HK-2 (cell line): ENCODE measurements around the gene TNFAIP1.

ENCODE experiments used
- DNase-seq: peaks from one replicate; pipeline ENCODE4 v3.0.0-alpha.2; 2018; ENCODE audit not compliant: unreplicated experiment

The TNFAIP1 gene

DNA sequence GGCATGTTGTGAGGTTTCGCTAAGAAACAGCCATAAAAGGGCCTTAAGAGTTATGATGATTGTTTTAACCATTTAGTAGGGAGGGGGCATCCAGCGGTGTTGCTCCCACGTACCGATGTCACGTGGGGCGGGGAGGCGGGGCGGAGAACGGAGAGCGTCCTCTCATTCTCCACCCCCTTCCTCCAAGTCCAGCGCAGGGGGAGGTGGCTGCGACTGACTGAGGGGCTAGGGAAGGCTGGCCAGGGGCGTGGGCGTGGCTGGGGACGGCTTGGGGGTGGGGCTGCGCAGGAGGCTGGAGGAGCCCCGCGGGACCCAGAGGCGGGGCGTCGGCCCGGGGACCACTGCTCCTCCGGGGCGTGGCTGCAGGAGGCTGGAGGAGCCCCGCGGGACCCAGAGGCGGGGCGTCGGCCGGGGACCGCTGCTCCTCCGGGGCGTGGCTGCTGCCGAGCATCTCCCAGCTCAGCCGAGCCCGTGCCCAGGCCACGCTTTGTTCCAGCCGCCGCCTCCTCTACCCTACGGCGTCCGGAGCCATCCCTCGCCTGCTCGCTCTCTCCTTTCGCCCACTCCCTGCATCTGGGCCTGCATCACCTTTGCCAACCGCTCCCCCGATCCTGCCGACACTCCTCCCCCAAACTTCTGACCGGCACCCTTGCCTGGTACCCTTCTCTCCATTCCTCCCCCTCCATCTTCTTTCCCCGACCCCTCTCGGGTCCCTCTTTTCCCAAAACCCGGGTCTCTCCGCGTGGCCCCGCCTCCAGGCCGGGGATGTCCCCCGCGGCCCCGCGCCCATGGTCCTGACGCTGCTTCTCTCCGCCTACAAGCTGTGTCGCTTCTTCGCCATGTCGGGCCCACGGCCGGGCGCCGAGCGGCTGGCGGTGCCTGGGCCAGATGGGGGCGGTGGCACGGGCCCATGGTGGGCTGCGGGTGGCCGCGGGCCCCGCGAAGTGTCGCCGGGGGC is 36.0 kb downstream of the TNFAIP1 start, which contains the start of gene SARM1:
TSS of gene SARM1 (plus strand) at position 450 of the 958 bp plus-strand sequence. CDS start at position 789, 339 bp downstream.
- no peak for DNase-seq

DNA sequence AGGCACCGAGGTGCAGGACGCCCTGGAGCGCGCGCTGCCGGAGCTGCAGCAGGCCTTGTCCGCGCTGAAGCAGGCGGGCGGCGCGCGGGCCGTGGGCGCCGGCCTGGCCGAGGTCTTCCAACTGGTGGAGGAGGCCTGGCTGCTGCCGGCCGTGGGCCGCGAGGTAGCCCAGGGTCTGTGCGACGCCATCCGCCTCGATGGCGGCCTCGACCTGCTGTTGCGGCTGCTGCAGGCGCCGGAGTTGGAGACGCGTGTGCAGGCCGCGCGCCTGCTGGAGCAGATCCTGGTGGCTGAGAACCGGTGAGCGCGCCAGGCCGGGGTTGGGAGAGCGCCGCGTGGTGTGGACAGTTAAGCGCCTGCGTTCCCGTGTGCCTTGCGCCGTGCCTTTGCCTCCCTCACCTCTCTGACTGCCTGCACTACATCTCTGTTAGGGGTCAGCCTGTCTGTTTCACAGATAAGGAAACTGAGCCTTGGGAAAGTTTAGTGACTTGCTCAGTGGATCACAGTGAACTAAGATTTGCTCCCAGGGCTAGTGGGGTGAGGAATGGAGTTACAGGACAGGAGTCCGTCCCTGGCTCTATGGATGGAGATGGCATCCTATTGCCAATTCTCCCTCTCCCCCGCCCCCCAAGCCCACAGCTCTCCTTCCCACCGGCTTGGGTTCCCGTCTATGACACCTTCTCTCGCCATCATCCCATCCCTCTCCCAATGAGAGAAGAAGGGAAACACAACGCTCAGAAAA is 36.8 kb downstream of the TNFAIP1 start:
- no peak for DNase-seq

DNA sequence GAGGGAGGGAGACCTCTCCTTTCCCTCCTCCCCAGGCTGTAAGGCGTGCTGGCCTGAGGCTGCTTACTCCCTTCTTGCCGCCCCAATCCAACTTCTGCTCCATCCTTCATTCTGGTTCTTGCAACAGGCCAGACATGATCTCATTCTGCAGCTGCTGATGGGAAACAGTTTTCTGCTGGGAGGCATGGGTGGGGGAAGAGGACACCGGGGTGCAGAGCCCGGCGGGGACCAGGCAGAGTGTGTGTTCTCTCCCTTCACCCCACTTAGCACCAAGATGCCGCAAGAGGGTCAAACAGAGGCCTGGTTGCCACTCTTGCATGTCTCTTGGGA is 37.3 kb downstream of the TNFAIP1 start:
- no peak for DNase-seq

GRCh38 chr17:28379814-28380801 is 44.5 kb downstream of the TNFAIP1 start:
- no peak for DNase-seq

DNA sequence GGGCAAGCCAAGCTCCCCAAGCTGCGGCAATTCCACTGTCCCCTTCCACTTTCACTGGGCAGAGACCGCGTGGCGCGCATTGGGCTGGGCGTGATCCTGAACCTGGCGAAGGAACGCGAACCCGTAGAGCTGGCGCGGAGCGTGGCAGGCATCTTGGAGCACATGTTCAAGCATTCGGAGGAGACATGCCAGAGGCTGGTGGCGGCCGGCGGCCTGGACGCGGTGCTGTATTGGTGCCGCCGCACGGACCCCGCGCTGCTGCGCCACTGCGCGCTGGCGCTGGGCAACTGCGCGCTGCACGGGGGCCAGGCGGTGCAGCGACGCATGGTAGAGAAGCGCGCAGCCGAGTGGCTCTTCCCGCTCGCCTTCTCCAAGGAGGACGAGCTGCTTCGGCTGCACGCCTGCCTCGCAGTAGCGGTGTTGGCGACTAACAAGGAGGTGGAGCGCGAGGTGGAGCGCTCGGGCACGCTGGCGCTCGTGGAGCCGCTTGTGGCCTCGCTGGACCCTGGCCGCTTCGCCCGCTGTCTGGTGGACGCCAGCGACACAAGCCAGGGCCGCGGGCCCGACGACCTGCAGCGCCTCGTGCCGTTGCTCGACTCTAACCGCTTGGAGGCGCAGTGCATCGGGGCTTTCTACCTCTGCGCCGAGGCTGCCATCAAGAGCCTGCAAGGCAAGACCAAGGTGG is 45.7 kb downstream of the TNFAIP1 start:
- no peak for DNase-seq

- DNase-seq = no peak
Measured at GRCh38 chr17:28384281-28385036, 48.9 kb downstream of the TNFAIP1 start.

- DNase-seq = no peak
Measured at GRCh38 chr17:28385037-28385400, 49.5 kb downstream of the TNFAIP1 start.

DNA sequence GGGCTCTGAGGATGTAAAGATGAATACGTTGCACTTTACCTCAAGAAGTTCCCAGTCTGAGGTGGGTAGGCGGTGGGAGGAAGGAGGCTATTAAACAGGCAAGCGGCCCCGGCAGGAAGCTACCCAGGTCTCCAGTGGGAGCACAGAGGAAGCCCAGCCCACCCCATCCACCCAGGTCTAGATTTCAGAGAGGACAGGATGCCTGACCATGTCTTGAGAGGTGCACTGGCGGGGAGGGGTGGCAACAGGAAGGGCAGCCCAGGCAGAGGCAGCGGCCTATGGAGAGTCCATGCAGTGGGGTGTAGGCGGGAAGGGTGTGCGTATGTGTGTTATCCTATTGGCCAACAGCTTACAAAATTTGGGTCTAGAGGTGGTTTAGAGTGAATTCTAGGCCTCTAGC is 49.8 kb downstream of the TNFAIP1 start:
- DNase-seq = no peak

DNA sequence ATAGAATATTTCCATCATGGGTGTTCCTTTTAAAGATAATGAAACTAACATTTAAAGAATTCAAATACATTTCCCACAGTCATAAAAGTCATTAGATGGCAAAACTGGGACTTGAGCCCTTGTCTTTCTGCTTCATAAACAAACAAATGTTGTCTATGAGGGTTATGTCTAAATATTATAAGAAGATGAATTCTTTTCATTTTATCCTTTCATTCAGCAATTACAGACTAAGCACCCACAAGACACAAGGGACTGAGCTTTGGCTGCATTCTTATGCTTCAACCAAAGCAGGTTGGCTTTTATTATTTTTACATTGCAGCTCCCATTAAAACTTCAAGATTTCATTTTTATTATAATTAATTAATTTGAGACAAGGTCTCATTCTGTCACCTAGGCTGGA is 50.8 kb downstream of the TNFAIP1 start:
- DNase-seq = no peak

DNA sequence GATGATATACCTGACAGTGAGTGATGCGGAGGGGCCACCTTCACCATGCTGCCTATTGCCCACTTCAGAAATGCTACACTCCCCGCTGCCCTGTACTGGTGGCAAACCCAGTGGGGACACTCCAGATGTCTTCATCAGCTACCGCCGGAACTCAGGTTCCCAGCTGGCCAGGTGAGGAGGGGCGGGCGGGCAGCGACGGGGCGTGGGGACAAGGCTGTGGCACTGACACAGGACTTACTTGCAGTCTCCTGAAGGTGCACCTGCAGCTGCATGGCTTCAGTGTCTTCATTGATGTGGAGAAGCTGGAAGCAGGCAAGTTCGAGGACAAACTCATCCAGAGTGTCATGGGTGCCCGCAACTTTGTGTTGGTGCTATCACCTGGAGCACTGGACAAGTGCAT is 52.5 kb downstream of the TNFAIP1 start:
- DNase-seq = no peak

GRCh38 chr17:28390141-28390540 is 54.6 kb downstream of the TNFAIP1 start:
- DNase-seq = no peak

DNA sequence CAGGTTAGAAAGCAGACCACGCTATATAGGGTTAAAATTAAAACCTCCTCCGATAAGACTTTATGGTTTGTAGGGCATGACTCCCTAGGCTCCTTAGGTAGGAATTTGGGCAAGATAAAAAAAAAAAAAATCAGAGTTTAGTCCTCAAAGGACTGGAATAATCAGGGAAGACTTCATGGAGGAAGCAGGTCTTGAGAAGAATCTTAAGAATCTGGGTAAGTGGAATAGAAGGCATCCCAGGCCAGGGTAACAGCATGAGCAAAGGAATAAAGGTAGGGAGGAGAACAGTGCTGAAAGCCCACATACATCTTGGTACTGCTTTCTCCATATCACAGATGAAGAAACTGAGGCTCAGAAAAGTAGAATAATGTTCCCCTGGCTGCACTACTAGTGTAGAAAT is 55.0 kb downstream of the TNFAIP1 start:
- DNase-seq = no peak

- no peak for DNase-seq
Measured at GRCh38 chr17:28390984-28391383, 55.4 kb downstream of the TNFAIP1 start.

GRCh38 chr17:28391401-28391800 is 55.8 kb downstream of the TNFAIP1 start:
- DNase-seq = no peak

GRCh38 chr17:28392491-28392890 is 56.9 kb downstream of the TNFAIP1 start:
- no peak for DNase-seq

DNA sequence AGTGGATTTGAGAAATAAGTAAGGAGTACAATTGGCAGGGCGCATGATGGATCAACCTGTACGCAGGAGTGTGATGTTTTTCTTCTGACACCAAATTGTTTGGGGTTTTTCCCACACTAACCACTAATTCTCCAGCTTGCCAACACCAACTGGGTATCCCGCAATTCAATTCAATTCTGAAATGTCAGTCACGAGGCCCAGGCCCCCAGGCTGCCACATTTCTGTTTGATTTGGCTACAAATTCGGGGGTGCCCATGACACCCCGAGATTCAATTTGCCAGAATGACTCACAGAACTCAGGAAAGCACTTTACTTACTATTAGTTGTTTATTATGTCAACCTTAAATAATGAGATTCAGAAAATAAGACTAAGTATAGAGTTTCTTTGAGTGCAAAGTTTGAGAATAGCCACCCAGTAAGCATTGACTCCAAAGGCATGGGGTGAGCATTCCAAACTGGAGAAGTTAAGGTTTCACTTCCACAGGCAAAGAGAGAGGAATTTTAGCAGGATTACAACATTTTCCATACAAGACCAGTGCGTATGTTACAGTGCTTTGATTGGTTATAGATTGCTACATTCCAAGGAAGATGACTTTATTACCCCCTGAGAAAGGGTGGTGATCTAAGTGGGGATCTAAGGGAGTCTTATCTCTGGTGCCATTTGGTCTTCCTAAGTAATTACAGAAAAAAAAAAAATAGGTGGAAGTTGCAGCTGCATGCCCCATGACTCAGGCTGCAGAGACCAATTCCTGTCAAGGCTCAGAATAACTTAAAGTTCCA is 59.0 kb downstream of the TNFAIP1 start:
- no peak for DNase-seq

DNA sequence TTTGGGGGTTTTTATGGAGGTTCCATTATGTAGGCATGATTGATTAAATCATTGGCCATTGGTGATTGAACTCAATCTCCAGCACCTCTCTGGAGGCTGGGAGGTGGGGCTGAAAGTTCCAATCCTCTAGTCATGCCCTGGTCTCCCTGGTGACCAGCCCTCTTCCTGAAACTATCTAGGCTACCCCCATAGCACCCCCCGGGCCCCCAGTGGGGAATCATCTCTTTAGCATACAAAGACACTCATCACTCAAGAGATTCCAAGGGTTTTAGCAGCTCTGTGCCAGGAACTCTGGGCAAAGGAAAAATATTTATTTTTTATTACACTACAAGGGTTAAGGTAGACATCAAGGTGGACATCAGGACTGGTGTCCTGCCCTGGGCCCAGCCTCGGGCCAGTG is 59.9 kb downstream of the TNFAIP1 start:
- DNase-seq = no peak

DNA sequence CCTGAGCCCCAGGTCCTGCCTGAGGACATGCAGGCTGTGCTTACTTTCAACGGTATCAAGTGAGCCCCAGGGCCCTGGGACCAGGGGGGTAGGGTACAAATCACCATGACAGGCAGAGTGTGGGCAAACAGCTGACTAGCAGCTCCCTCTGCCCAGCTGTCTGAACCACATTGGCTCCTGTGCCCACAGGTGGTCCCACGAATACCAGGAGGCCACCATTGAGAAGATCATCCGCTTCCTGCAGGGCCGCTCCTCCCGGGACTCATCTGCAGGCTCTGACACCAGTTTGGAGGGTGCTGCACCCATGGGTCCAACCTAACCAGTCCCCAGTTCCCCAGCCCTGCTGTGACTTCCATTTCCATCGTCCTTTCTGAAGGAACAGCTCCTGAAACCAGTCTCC is 60.4 kb downstream of the TNFAIP1 start:
- DNase-seq = no peak
